ENCODE results near the gene RTL9.

The RTL9 gene

DNA sequence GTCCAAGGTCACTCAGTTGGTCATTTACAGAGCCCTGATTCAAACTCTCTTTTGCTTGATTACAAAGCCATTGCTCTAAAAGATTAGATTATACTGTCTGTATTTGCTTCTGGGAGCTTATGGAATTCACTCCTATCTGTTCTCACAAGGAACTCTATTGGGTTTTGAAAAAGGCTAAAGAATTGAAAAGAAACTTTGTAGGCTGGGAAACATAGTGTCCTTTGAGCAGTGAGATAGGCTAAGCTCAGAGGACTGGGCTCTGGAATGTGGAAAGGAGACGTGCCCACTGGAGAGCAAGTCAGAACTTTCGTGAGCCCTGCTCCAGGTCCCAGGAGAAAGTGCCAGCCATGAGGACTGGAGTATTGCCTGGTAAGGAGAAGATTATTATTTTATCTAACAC is at the start of gene RTL9:
TSS of gene RTL9 (plus strand) at position 301 of the 400 bp plus-strand sequence. CDS start 91,770 bp downstream, outside the sequence.
- H3K27me3 ChIP-seq (ENCODE audit: insufficient read depth, low read length) = peaks cover 2% of the 10 kb centered on the region
- no peaks in the 10 kb centered on the region for H3K9me3 ChIP-seq (ENCODE audit: low read length)
- no peak within 1 kb of the TSS for H3K4me3 ChIP-seq (ENCODE audit: low read length)
- H3K4me1 ChIP-seq (ENCODE audit: insufficient read depth, low read length) = no peaks in the 10 kb centered on the region
- no peak within 1 kb of the TSS for H2AFZ ChIP-seq (ENCODE audit: low read depth, low read length)
- no peaks in the 10 kb centered on the region for H3K36me3 ChIP-seq (ENCODE audit: insufficient read depth, low read length)

GRCh38 chrX:110310000-110310790 is 48.5 kb upstream of the RTL9 start:
- H2AFZ ChIP-seq (ENCODE audit: low read depth, low read length) = no peak overlapping the region

GRCh38 chrX:110310896-110311295 is 47.8 kb upstream of the RTL9 start:
- Histone ChIP-seq H3K9me3 (ENCODE audit: low read length) (no peaks in the 10 kb centered on the region), H3K27me3 (ENCODE audit: insufficient read depth, low read length) (no peaks in the 10 kb centered on the region), H2AFZ (ENCODE audit: low read depth, low read length) (no peak overlapping the region), H3K36me3 (ENCODE audit: insufficient read depth, low read length) (no peaks in the 10 kb centered on the region), H3K4me3 (ENCODE audit: low read length) (no peak overlapping the region), H3K4me1 (ENCODE audit: insufficient read depth, low read length) (peaks cover 6% of the 10 kb centered on the region)

More at GRCh38 chrX:110310000-110310790, 48.5 kb upstream of the RTL9 start:
- Histone ChIP-seq H3K36me3 (ENCODE audit: insufficient read depth, low read length) (no peaks in the 10 kb centered on the region), H3K4me1 (ENCODE audit: insufficient read depth, low read length) (peaks cover 3% of the 10 kb centered on the region), H3K4me3 (ENCODE audit: low read length) (no peak overlapping the region), H3K27me3 (ENCODE audit: insufficient read depth, low read length) (no peaks in the 10 kb centered on the region), H3K9me3 (ENCODE audit: low read length) (no peaks in the 10 kb centered on the region)

DNA sequence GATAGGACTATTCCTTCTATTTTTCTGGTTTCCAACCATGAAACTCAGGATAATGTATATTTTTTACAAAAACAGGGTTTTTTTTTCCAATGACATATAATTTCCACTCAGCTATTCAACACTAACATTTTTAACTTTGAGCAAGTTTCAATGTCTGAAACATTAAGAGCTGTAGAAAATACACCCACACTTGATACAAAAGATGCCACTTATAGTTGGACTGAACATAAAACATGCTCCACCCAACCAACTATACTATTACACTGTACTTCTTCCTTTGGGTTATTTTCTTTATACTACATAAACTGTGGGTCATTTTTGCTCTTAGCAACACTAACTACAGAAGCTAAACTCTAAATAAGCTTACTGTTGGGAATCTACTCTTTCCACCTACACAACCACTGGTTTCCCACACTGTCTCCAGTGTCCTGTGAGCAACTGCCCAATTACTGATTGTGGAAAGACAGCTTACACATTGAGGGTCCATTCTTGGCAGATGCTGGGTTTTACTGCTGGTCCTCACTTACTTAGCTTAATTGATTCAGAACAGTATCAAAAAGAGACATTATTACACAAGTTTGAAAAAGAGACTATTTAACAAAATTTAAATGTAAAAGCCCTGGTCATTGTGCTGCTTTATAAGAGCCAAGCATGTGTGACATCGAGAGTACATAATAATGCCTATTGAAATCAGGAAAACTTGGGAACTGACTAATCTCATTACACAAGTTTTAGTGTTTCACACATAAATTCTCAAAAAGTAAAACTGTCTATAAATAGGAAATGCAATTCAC is 47.0 kb upstream of the RTL9 start:
- Histone ChIP-seq H3K36me3 (ENCODE audit: insufficient read depth, low read length) (no peaks in the 10 kb centered on the region), H3K4me3 (ENCODE audit: low read length) (no peak overlapping the region), H2AFZ (ENCODE audit: low read depth, low read length) (no peak overlapping the region), H3K9me3 (ENCODE audit: low read length) (no peaks in the 10 kb centered on the region), H3K27me3 (ENCODE audit: insufficient read depth, low read length) (no peaks in the 10 kb centered on the region), H3K4me1 (ENCODE audit: insufficient read depth, low read length) (peaks cover 6% of the 10 kb centered on the region)

DNA sequence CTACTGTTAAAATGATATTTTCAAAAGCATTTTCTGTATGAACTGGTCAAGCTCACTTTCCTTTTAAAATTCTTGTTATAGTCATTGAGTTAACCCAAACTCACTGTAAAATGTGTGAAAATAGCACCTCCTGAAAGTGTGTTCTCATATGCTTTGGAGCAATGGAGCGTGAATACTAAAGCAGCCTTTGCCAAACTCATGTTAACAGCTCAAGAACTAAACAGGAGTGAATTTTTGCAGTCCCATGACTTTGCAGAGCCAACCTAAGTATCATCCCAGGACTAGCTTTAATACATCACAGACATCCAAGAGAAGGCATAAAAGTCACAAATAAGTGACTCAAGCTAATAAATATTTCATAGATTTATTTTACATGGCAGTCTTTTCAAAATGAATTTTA is 43.1 kb upstream of the RTL9 start:
- Histone ChIP-seq H3K27me3 (ENCODE audit: insufficient read depth, low read length) (no peaks in the 10 kb centered on the region), H3K9me3 (ENCODE audit: low read length) (no peaks in the 10 kb centered on the region), H3K36me3 (ENCODE audit: insufficient read depth, low read length) (no peaks in the 10 kb centered on the region), H3K4me3 (ENCODE audit: low read length) (peak overlapping the region; percentile 87), H3K4me1 (ENCODE audit: insufficient read depth, low read length) (peaks cover 3% of the 10 kb centered on the region), H2AFZ (ENCODE audit: low read depth, low read length) (no peak overlapping the region)

- Histone ChIP-seq H3K4me3 (ENCODE audit: low read length) (peak overlapping the region; percentile 87), H3K4me1 (ENCODE audit: insufficient read depth, low read length) (peaks cover 3% of the 10 kb centered on the region), H3K36me3 (ENCODE audit: insufficient read depth, low read length) (no peaks in the 10 kb centered on the region), H3K27me3 (ENCODE audit: insufficient read depth, low read length) (no peaks in the 10 kb centered on the region), H2AFZ (ENCODE audit: low read depth, low read length) (peak overlapping the region; percentile 39), H3K9me3 (ENCODE audit: low read length) (no peaks in the 10 kb centered on the region)
Measured at GRCh38 chrX:110316351-110317060, 42.1 kb upstream of the RTL9 start.

DNA sequence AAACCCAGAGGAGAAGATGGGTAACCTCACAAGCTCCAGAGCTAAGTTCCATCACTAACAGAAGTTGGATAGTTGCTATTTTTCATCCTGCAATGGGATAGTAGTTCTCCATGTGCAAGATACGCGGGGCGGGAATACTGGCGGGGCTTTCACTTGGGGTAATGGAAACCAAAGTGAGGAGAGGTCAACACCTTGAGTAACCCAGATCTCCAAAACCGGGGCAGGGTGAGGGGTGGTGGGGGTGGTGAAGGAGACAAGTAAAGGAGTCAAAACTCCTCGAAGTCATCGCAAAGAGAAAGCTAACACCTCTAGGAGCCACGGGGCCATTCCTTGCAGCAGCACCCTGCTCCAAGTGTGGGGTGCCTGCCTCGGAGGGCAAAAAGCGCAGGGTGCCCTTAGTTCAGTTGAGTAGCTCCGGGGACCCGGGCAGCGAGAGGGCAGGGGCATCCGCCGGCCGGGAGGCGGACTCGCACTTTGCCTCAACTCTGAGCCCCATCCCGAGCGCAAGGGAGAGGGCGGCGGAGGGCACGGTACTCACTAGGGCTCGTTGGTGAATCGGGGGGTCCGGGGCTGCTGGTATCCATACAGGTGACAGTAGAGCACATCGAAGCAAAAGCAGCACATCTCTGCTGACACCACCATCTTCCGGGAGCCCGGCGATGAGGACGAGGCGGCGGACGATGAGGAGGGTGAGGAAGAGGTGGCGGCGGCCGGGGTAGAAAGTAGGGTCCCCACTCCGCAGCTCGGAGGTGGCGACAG is 41.4 kb upstream of the RTL9 start:
- Histone ChIP-seq H3K36me3 (ENCODE audit: insufficient read depth, low read length) (no peaks in the 10 kb centered on the region), H3K9me3 (ENCODE audit: low read length) (no peaks in the 10 kb centered on the region), H2AFZ (ENCODE audit: low read depth, low read length) (peak overlapping the region; percentile 39), H3K4me3 (ENCODE audit: low read length) (peak overlapping the region; percentile 87), H3K4me1 (ENCODE audit: insufficient read depth, low read length) (peaks cover 3% of the 10 kb centered on the region), H3K27me3 (ENCODE audit: insufficient read depth, low read length) (no peaks in the 10 kb centered on the region)

- Histone ChIP-seq H3K27me3 (ENCODE audit: insufficient read depth, low read length) (no peaks in the 10 kb centered on the region), H3K4me1 (ENCODE audit: insufficient read depth, low read length) (peaks cover 3% of the 10 kb centered on the region), H2AFZ (ENCODE audit: low read depth, low read length) (peak within 1 kb of the TSS; percentile 39), H3K36me3 (ENCODE audit: insufficient read depth, low read length) (no peaks in the 10 kb centered on the region), H3K9me3 (ENCODE audit: low read length) (no peaks in the 10 kb centered on the region), H3K4me3 (ENCODE audit: low read length) (peak within 1 kb of the TSS; percentile 87)
Measured at GRCh38 chrX:110317820-110318663, 40.6 kb upstream of the RTL9 start, which contains the start of gene AMMECR1. Gene AMMECR1, minus strand, starts transcription at chrX:110318085. Its CDS starts 14 bp downstream, at chrX:110318071.

DNA sequence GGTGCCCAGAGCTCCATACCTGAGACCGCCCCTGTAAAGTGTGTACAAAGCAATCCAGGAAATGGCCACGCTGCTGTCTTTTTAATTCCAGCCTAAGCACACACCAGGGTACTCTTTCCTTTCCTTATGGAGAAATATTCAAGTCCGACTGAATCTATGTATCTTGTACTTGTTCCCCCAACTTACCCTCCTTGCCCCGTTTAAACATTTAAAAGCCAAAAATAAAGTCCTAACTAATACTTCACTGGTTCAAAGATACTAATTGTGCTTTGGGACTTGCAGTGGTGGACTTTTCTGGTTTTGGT is 40.0 kb upstream of the RTL9 start:
- H3K4me3 ChIP-seq (ENCODE audit: low read length) = peak overlapping the region; percentile 87
- peak overlapping the region; percentile 34 for H2AFZ ChIP-seq (ENCODE audit: low read depth, low read length)
- H3K9me3 ChIP-seq (ENCODE audit: low read length) = no peaks in the 10 kb centered on the region
- peaks cover 3% of the 10 kb centered on the region for H3K4me1 ChIP-seq (ENCODE audit: insufficient read depth, low read length)
- H3K27me3 ChIP-seq (ENCODE audit: insufficient read depth, low read length) = no peaks in the 10 kb centered on the region
- H3K36me3 ChIP-seq (ENCODE audit: insufficient read depth, low read length) = no peaks in the 10 kb centered on the region

DNA sequence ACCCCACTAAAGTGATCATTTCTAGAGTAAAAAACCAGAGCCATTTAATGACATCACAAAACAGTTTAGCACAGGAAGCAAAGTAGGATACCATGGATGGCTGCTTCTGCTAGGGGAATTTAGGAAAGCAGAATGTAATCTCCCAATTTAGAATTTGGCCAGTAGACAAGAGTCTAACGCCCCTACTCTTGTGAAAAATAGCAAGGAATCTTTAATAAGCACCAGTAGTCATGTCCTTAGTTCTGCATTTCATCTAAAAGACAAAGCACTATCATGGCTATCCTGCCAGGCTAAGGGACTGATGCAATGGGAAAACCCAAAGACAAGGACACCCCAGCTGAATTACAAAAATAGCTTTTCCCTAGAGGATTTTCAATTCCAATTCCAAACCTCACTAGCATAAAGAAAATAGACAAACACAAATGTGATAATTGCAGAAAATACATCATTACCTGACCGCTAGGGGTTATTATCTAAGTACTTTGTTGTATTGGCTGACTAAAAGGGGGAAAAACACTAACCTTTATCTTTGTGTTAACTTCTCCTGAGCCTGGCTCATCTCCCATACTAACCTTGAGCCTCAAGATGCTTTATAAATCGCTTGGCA is 38.2 kb upstream of the RTL9 start:
- Histone ChIP-seq H3K27me3 (ENCODE audit: insufficient read depth, low read length) (no peaks in the 10 kb centered on the region), H2AFZ (ENCODE audit: low read depth, low read length) (no peak overlapping the region), H3K9me3 (ENCODE audit: low read length) (no peaks in the 10 kb centered on the region), H3K4me1 (ENCODE audit: insufficient read depth, low read length) (peaks cover under 1% of the 10 kb centered on the region), H3K4me3 (ENCODE audit: low read length) (no peak overlapping the region), H3K36me3 (ENCODE audit: insufficient read depth, low read length) (no peaks in the 10 kb centered on the region)

DNA sequence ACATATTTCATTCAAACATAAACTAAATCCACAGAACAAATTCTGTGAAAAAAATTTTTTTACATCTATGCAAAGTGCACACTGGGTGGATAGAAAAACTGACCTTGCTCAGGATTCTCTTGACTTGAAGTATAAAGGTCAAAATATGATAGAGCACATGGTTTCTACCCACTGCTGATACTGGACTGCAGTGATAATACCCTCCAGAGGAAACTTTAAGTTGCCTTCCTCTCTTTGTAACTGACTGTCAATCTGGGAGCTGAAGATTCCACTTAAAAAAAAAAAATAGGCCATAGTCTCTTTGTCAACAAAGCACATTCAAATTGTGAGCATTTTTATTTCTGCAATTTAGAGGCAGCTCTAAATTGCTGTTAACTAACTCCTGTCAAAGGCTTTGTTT is 37.6 kb upstream of the RTL9 start:
- H2AFZ ChIP-seq (ENCODE audit: low read depth, low read length) = no peak overlapping the region
- no peaks in the 10 kb centered on the region for H3K36me3 ChIP-seq (ENCODE audit: insufficient read depth, low read length)
- no peaks in the 10 kb centered on the region for H3K27me3 ChIP-seq (ENCODE audit: insufficient read depth, low read length)
- H3K9me3 ChIP-seq (ENCODE audit: low read length) = no peaks in the 10 kb centered on the region
- H3K4me3 ChIP-seq (ENCODE audit: low read length) = no peak overlapping the region
- H3K4me1 ChIP-seq (ENCODE audit: insufficient read depth, low read length) = no peaks in the 10 kb centered on the region

Measured in neuron (in vitro differentiated cells).